GM18868 (cell line): ENCODE data around the gene UBXN11.
"Not testable (repeated sequence)": the region's sequence is repeated elsewhere in the genome, so short reads cannot be mapped to it uniquely, and the experiment has no call there.

ENCODE experiments used
- ATAC-seq: cut with Tn5 transposase; IDR thresholded peaks from one replicate; pipeline ENCODE4 v1.9.1; 2021; ENCODE audit warnings: mild to moderate bottlenecking, moderate library complexity; ENCODE audit not compliant: unreplicated experiment

Gene UBXN11

GRCh38 chr1:26337206-26337535, 30.7 kb upstream of the UBXN11 start:
- no peak for ATAC-seq

DNA sequence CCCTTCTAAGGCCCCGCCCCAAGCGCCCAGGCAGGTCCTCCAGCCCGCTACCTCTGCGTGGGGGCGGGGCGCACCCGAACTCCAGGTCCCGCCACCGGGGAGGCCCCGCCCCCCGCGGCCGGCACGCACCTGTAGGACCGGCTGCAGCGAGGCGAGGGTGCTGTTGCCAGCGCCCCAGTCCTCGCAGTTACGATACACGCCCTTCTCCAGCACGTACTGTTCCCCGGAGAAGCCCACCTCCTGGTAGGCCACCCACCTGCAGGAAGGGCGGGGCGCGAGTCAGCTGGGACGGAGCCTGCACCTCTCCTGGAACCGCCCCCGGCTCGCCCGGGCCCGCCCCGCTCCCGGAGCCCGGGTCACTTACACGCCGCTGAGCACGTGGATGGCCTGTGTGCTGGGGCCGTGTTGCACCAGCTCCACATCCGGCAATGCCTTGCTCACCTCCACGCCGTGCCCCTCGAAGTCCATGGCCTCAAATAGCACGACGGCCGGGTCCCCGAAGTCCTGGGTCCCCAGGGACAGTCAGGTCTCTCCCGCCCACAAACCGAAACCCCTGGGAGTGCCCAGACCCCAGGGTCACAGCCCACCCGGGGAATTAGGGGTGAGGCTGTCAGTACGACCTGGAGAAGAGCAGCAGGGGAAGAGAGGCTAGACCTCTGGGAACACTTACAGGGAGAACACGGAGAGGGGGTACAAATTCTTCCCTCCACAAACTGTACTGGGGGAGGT, 30.2 kb upstream of the UBXN11 start:
- ATAC-seq: no peak

DNA sequence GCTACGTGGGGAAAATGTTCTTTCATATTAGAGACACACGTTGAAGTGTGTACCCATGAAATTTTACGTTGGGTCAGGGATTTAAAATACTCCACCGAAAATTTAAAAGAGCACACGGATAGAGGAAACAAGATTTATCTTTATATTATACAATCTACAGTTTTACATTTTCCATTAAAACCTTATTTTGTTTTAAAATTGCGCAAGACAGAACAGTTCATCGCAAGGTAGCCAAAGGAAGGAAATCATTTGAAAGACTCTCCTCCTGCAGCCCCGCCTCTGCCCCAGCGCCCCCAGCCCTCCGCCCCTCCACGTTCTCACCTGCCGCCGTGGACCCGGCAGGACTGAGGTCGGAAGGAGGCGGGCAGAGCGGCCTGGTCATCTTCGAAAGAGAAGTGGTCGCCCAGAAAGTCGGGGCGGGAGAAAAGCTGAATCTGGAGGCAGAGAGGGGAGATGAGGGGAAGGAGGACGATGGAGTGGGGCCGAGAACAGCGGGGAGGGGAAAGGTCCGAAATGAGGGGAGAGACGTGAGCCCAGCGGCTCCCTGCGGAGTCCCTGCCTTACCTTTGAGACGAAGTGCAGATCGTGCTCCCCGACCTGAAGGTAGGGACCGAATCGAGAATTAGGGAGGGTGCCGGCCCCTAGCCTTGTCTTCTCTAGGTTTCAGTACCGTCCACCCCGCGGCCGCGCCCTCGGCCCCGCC, 29.5 kb upstream of the UBXN11 start:
- ATAC-seq: no peak

- not testable (repeated sequence) for ATAC-seq
These were observed 26.9 kb upstream of the UBXN11 start for GRCh38 chr1:26333312-26333711.

- ATAC-seq: no peak
These were observed 23.8 kb upstream of the UBXN11 start for GRCh38 chr1:26330276-26330675.

- ATAC-seq: not testable (repeated sequence)
These were observed 22.9 kb upstream of the UBXN11 start for GRCh38 chr1:26329380-26329779.

- no peak for ATAC-seq
These were observed 22.2 kb upstream of the UBXN11 start for GRCh38 chr1:26328597-26328996.

GRCh38 chr1:26327956-26328362, 21.5 kb upstream of the UBXN11 start:
- ATAC-seq: no peak

DNA sequence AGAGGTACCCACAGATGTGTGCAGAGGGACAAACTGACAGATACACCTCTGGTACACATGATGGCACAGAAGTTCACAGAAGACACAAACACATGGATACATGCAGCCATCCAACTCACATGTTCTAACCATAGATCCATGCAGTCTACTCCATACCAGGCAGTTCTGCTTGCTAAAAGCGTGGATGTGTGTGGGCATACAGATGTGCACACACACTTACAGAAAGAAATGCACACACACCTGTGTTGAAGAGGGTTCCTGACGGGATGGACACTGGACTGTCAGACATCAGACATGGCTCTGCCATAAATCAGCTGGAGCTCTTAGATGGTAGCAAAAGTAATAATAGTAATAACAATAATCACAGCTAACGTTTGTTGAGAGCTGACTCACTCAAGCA, 18.1 kb upstream of the UBXN11 start:
- no peak for ATAC-seq

- no peak for ATAC-seq
These were observed 16.9 kb upstream of the UBXN11 start for GRCh38 chr1:26323382-26323781.

GRCh38 chr1:26322042-26322331, 15.6 kb upstream of the UBXN11 start:
- ATAC-seq: no peak

DNA sequence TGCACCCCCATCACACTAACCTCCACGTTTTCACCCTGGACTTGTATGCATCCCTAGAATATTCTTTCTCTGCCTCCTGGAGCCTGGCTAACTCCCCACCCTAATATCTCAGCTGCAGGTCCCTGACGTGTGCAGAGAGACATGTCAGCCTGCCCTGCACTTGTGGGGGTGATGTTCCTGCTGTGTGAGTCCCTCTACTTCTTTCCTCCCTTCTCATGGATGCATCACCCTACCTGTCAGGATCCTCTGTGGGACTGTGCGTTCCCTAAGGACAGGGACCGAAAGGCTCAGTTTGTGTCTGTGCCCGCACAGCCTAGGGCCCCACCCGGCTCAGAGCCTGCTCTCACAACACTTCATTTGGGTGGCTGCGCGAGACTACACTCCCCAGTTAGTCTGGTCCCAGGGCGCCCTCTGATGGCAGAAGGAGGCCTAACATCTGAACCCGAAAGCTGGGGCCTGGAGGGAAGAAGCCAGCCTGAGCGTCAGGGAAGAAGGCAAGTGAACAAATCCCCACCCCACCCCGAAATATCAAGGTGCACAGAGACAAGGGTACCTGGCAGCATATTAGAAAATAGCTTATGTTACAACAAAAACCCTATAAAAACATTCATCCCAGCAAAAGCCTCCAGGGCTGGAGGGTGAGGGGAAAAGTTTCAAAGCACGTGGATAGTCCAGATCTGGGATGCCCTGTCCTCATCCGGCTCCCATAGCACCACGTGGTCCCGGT, 15.0 kb upstream of the UBXN11 start:
- no peak for ATAC-seq

- ATAC-seq: no peak
These were observed 14.5 kb upstream of the UBXN11 start for GRCh38 chr1:26320896-26321295.

DNA sequence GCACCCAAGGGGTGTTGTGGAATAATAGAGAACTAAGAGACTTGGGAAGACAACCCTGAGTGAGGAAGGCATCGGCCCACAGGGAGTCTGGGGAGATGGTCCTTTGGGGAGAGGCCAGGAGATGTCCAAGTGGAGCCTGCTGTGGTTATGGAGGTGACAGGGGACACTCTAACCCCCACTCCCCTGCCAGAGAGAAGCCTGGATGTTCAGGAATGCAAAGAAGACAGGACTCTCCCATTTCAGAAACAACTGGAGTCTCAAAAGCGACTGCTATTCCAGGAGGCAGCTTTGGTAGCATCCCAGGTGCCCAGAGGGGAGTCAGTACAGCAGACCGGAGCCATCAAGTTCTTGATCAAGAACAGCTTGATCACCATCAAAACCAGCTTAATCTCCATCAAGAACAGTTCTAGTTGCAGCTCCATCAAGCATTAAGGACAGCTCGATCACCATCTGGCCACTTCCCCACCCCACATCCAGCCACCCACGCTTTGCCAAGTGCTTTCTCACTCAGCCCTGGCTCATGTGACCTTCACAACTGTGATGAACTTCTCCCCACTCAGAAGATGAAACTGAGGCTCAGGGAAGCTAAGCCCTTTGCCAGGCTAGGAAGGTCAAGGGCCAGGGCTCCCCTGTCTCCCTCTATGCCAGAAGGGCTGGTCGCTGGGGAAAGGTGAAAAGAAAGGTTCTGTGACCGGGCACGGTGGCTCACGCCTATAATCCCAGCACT, 12.1 kb upstream of the UBXN11 start:
- ATAC-seq: no peak

GRCh38 chr1:26317612-26318337, 11.3 kb upstream of the UBXN11 start, which contains the start of gene CD52:
Gene CD52, plus strand, starts transcription at chr1:26317958. Its CDS starts 60 bp downstream, at chr1:26318018.
- ATAC-seq: peak; percentile 35

DNA sequence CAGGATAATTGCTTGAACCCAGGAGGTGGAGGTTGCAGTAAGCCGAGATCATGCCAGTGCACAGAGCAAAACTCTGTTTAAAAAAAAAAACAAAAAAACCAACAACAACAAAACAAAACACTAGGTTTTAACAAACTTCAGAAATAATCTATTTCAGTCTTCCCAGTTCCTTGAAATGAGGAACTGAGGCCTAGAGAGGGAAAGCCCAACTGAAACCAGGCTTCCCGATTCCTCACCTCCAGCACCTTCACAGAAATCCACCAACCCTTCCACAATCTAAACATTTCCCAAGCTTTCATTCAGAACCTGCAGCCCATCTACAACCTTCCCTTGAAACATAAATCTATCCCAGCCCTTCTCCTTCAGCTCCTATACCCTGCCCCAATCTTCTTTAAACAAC, 10.7 kb upstream of the UBXN11 start:
- ATAC-seq: no peak

GRCh38 chr1:26315874-26316850, 9.7 kb upstream of the UBXN11 start:
- ATAC-seq: no peak

DNA sequence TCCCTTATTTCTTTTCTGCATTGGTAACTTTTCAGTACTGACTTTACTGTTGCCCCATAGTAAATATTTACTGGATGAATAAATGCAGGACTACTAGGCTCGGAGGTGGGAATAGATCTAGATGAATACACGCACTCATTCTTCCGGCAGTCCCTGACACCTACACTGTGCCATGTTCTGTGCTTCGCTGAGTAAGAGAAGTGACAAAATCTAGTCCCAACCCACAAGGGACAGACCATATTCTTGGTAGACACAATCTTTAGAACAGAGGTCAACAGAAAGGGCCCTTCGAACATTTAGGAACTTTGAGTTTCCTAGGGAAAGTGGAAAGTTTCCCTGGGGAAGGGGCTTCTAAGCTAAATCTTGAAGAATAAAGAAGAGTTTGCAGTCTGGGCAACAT, 8.1 kb upstream of the UBXN11 start:
- no peak for ATAC-seq
